ENCODE data around the gene POM121L2.
"Not testable (repeated sequence)": the region's sequence is repeated elsewhere in the genome, so short reads cannot be mapped to it uniquely, and the experiment has no call there.

The POM121L2 gene

DNA sequence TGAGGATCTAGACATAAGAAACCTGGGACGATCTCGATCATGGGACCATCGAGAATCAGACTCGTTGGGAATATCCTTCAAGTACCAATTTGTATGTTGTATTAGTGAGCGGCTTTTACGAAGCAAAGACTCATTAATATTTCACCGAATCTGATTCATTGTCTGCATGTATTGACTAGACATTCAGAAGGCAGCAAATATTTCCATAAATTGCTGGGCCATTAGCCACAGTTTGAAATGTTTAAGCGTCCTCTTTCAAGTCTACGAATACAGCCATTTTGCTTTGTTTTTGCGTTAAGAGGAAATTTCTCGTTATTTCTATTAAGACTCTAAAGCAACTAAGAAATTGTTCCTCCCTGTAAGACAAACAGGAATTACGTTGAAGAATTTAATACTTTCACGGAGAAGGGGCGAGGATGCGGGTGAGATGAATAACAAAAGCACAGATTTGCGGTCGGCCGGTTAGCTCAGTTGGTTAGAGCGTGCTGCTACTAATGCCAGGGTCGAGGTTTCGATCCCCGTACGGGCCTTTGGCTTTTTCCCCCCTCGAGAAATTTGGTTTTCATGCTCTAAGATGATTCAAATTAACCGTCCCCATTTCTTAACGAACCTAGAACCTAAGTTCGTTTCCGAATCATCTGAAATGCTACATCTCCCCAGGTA is 18.5 kb downstream of the POM121L2 start:
- no peak for DNase-seq

DNA sequence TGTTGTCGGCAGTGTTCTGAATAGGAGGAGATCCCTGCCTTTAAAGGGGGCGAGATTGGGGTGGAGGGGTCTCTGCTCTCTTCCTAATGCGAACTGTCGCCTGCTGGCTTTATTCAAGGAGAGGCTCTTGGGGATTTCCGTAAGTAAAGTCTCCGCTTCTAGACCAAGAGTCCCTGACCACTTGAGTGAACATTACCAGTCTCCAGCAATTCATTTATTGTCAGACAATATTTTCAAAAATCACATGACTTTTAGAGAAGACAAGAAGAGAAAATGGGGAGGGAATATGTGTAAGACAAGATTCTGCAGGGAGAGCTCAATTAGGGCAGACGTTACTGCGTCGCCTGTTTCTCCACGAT is 21.2 kb downstream of the POM121L2 start:
- DNase-seq: no peak

DNA sequence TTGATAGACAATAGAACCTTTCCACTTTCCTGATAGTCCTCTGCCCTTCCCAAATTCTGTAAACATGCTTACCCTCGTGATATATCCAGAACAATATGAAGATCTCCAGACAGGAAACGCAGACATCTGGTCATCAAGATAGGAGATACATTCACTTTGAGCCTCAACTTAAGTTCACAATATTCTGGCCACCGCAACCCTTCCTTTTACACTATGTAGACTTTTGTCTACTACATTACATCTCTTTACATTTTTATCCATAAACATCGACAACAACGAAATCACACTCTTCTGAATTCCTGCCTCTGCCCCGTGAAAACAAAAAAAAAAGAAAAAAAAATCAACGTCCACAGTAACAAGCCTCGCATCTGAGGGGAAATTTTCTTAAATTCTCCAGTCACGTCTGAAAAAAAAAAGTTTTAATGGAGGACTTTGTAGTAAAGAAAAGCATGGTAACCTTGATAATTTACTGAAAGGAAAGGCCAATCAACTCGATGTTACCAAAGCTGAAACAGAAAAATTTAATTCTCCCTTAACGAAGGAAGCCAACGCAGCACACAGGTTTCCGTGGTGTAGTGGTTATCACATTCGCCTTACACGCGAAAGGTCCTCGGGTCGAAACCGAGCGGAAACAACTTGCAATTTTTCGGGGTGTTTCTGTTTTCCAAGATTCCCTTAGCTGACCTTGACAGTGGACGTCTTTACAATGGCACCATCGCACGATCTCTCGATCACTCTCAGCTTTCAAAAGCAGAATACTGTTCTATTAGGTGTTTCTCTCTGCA is 21.8 kb downstream of the POM121L2 start:
- DNase-seq: no peak

DNA sequence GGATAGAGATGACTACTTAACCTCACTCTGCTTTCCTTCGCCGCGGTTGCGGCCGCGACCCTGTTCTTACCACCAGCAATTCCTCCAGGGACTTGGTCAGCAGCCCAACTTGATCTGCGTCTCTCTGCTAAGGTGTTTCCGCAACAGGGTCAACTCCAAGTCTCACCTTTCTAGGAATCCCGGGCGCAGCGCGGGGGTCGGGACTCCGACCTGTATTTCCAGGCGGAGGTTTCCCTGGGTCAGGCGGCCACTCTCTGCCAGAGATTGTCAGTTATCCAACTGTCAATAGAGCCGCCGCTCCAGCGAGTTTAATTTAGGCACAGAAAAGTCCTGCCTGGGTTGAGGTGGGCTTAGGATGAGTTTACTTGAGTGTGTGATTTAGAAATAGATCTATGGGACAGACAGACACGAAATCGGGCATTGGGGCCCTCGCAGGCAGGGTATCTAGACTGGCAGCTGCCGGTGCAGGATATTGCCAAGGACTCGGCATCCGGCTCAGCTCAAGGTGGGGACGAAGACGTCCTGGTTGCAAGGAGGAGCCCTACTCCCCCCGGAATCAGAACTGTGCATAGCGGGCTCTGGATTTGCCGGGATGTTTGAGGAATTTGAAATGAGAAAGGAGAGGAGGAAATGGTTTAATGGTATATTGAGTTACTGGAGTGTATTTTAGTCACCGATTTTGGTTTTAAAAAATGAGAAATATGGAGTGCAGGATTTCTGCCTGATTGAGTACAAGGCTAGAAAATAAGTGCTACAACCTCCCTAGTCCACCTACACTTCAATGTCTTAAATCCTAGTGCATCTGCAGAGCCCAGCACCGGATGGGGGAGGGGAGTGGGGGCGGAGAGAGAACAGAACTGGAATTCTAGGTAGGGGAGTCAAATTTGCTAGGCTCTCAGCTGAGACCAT is 23.7 kb downstream of the POM121L2 start:
- no peak for DNase-seq

DNA sequence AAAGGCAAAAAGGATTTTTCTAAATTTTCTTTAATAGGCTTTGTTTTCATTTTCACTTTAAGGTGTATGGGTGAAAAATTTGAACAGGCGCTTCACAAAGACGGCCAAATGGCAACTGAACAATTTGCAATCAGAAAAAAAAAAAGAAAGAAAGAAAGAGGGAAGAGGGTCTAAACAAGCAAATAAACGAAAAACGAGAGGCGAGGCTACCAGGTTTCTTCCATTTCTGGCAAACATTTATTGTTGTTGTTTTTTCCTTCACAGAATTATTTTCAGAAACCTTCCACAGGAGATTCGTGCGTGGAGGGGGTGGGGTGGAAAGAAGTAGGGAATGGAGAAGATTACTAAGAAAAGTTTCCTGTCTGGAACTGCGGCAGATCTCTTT is 24.3 kb downstream of the POM121L2 start:
- no peak for DNase-seq

DNA sequence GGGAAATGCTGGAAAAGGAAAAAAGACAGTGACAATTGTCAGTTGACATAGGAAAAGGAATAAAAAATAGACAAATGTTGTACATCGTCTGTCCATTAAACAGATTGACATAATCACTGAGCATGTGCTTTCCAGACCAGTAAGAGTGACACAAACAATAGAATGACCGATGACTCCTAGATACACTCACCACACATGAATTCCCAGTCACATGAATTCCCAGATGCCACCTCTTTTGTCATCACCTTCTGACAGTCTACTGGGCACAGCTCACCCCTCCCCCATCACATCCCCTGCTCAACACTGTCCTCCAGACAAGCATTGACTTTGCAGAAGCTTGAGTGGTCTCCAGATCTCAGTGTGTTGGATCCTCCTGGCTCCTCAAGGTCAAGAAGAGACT is 25.9 kb downstream of the POM121L2 start:
- no peak for DNase-seq

DNA sequence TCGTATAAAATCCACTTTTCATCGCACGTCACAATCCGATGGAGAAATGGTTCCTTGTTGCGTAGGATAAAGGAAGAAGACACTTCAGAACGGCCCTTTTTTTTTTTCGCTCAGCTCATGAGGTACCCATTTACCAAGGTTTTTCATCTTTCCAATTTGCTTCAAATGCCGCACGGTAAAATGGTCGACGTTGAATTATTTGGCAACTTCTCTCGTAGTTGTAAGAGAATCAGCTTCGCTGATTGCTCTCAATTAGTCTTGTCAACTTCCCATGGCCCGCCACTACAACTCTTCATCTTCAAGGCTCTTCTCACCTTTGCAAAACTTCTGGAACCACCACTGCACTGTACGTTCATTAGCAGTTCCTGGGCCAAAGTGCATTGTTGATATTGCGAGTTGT is 28.8 kb downstream of the POM121L2 start:
- DNase-seq: no peak

DNA sequence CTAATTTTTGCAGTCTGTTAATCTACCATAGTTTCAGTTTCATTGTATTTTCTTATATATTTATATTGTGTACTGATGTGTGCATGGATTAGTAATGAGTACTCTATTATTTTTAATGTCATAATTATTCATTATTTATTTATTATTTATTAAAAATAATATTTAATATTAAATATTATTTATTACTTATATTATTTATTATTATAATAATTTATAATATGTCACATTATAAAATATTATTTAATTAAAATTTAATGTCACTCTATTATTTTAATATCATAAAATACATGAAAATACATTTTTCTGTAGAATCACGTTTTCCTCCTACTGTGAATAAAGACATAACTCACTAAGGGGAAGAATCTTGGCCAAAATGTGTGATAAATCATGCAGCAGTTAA is 30.5 kb downstream of the POM121L2 start:
- no peak for DNase-seq

DNA sequence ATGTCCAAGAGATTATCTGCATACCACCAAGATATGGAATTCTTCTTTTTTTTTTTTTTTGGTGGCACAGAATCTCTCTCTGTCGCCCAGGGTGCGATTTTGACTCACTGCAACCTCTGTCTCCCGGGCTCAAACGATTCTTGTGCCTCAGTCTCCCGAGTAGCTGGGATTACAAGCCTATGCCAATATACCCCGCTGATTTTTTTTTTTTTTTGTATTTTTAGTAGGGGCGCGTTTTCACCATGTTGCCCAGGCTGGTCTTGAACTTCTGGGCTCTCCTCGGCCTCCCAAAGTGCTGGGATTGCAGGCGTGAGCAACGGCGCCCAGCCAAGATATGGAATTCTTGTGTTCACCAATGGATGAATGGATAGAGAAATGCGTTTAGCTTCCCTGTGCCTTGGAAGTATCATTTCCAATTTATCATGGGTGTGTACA is 31.0 kb downstream of the POM121L2 start:
- DNase-seq: no peak

DNA sequence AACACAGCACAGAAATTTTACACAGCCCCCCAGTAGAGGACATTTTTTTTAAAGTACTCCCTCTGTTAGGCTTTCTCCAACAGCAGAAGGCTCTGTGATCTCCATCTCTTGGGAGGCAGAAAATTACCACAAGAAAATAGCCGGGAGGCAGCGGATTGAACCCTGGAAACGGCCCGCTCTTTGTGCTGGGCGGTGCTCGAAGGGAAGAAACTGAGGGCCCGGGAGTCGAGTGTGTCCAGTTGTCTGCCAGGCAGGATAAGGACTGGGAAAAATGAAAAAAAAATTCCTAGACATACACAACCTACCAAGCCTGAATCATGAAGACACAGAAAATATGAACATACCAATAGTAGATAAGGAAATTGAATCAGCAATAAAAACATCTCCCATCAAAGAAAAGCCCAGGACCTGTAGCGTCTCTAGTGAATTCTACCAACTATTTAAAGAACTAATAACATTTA is 31.5 kb downstream of the POM121L2 start:
- no peak for DNase-seq

DNA sequence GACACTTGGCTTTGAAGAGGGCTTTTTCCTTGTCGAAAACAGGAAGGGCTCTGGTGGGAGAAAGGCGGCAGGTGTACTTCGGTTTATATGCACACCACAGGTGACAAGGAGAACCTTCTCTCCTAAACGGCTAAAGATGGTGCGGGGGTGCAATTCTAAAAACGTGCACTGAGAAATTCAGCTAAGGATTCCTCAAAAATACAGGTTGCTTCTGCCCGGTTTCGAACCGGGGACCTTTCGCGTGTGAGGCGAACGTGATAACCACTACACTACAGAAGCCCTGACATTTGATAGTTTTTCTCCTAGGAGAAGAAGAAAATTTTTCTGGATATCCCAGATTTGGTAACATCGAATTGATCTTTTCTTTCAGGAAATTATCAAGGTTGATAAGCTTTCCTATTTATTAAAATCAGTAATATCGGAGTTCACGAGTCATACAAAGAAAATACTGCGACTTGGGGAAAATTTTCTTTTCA is 32.0 kb downstream of the POM121L2 start:
- DNase-seq: no peak

DNA sequence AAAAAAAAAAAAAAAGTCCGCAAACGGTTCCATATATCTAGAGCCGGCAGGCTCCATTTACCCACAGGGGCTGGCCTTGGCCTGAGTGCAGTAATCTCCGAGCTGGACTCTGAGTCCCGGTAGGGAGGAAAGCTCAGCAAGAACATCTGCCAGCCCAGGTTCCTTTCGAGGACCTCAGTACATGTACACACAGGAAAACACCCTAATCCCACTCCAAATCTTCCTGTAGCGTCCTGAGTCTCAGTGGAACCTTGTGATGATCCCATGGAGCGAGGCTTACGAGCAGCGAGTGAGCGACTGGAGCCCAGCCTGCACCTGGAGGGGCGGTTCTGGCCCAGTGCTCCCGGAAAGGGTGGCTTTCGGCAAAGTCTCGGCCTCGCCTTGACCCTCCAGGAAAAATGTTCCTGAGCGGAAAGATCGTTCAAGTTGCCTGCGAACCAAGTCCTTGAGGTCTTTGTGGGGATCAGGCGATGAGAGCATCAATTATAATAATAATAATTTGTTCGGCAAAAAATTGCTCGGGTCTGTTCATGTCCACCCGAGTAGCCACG is 32.5 kb downstream of the POM121L2 start:
- no peak for DNase-seq

DNA sequence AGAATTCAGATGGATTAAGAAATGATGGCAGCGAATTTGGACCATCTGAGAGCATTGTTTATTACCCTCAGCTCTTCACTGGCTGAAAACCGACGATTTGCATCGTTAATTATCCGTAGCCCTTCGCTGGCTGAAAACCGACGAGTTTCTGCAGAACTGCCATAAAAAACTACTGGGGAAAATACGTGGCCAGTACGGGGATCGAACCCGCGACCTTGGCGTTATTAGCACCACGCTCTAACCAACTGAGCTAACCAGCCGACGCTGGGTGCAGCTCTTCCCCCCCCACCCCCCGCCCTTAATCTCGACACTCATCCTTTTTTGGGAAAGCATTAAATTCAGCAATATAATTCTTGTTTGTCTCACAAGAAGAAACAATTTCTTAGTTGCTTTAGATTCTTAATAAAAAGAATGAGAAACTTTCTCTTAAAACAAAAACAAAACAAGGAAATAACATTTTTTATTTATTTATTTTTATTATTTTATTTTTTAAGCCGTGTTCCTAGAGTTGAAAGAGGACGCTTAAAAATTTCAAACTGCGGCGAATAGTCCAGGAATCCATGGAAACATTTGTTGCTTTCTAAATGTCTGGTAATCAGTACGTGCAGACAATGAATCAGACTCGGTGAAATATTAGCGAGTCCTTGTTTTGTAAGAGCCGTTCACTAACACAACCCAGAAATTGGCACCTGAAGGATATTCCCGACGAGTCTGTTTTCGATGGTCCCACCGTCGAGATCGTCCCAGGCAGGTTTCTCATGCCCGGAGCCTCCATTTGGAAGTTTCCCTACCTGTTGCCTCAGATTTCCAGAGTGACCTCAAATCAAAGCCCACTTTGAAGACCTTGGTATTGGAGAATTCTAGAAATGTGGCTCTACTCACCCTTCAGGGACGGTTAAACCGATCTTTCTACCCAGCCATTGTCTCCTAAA is 36.8 kb downstream of the POM121L2 start:
- DNase-seq: no peak

DNA sequence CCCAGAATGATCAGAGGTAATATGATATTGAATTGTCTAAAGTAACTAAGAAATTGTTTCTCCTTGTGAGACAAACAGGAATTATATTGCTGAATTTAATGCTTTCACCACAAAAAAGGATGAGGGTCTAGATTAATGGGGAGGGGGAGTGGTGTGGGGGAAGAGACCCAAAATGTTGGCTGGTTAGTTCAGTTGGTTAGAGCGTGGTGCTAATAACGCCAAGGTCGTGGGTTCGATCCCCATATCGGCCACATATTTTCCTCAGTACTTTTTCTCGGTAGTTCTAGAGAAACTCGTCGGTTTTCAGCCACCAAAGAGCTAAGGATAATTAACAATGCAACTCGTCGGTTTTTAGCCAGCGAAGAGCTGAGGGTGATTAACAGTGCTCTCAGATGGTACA is 38.3 kb downstream of the POM121L2 start:
- DNase-seq: no peak

DNA sequence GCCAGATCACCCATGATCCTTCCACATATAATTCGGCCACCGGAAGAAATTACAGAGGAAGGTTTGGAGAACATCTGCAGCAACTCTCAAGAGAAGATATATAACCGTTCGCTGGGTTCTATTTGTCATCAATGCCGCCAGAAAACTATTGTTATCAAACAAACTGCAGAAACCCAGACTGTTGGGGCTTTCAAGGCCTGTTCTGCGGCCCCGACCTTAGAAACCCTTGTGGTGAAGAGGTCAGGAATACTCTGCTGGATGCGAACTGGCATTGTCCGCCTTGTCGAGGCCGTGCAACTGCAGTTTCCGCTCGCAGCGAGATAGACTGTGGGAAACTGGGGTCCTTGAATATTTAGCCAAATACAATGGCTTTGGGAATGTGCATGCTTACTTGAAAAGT is 43.3 kb downstream of the POM121L2 start:
- DNase-seq: no peak

DNA sequence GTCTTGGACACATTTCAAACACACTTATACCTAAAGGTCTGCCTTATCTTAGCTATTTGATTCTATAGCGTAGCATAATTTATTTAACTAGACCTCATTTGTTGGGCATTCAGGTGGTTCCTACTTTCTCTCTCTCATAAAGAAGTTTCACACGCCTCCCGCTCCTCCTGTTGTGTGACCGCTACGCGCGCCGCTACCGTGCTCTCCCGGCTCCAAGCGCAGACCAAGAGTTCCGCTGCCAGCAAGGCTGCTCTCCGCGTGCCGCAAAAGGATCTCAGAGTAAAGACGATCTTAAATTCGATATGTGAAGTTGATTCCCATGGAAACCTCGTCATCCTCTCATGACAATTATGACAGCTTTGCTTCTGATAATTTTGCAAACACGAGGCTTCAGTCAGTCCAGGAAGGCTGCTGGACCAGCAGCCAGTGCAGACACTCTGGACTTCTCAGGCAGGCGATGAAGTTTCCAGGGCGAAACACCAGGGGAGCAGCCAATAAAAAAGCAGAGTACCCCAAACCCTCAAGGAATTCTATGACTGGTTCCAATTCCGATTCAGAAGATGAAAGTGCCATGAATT is 44.1 kb downstream of the POM121L2 start:
- DNase-seq: no peak

DNA sequence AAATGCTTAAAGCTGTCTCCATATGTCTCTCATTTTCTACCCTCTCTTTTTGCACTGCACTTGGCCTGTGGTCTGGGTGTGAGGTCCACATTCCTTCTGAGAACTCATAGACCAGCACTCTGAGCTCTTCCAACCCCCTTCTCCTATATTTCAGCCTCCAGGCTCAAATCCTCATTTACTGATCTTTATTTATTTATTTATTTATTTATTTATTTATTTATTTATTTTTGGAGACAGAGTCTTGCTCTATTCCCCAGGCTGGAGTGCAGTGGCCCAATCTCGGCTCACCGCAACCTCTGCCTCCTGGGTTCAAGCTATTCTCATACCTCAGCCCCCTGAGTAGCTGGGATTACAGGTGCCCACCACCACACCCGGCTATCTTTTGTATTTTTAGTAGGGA is 45.1 kb downstream of the POM121L2 start:
- not testable (repeated sequence) for DNase-seq

DNA sequence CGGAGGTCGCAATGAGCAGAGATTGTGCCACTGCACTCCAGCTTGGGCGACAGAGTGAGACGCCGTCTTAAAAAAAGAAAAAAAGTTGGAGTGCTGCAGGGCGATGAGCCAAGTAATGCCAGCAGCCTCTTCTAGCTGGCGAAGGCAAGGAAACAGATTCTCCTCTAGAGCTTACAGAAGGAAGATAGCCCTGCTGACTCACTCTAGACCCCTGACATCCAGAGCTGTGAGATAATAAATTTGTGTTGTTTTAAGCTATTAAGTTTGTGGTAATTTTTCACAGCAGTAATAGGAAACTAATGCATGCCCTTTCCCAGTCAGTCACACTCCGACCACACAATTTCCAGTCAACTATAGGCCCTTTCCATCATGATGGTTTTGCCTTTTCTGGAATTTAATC is 48.2 kb downstream of the POM121L2 start:
- no peak for DNase-seq

DNA sequence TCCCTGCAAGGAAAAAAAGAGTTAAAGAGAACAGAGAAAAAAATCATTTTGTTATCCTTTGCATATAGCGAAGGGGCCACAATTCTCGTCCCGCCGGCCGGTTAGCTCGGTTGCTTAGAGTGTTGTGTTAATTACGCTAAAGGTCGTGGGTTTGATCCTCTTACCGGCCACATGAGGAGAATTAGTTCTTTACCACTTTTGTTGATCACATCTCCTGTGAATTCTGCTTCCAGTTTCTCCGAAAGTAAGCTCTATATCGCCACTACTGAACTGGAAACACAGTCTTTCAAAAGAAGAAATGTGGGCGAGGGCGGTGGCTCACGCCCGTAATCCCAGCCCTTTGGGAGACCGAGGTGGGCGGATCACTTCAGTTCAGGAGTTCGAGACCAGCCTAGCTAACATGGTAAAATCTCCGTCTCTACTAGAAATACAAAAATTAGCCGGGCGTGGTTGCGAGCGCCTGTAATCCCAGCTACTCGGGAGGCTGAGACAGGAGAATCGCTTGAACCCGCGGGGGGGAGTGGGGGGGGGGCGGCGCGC is 51.2 kb downstream of the POM121L2 start:
- DNase-seq: no peak

DNA sequence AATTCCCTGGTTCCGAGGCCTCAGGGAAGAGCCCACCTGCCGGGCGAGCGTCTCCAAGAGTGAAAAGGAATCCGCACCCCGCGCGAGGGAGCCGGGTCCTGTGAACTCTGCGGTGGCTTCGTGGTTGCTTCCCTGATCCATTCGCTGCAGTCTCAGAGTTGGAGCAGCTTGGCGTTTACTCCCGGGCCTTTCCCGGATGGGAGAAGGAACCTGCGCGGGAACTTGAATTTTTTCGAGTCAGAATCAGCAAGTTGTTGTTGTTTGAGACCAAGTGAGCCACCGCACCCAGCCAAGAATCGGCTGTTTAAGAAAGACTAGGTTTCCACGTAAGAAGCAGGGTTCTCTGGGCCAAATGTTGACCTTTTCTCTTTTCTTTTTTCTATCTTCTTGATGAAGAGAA is 51.7 kb downstream of the POM121L2 start:
- no peak for DNase-seq
